H1 (cell line): Measurements from ENCODE around the gene MMP19. TPM values are rescaled to one million over a fixed set of nuclear protein-coding genes. Genes with fewer than 3 reads are reported as not detected.

Experiments
- CTCF ChIA-PET: fragments of 300-600 bp; sonication (Branson Sonifier 250); formaldehyde crosslinking; loops from one replicate; lab custom pipeline; 2021; ENCODE audit not compliant: partially characterized antibody; lab: Charles Lee
- POLR2A ChIA-PET: fragments of 300-600 bp; sonication (Branson Sonifier 250); formaldehyde crosslinking; loops from one replicate; lab custom pipeline; 2021; ENCODE audit warnings: inconsistent platforms; ENCODE audit not compliant: partially characterized antibody; lab: Charles Lee
- DNase-seq, 2 experiments: peaks; one replicate each; pipeline versions ENCODE4 v3.0.0 to v3.0.0-alpha.2; 2010 to 2022; ENCODE audit warnings: low spot score in 2 of 2, low read depth in 1 of 2, mixed read lengths in 1 of 2
- FAIRE-seq: peaks from 2 replicates; lab custom pipeline; 2011; peaks lifted over from hg19 to GRCh38; lab: Jason Lieb, UNC
- H2AFZ ChIP-seq: 2 replicates; pipeline ENCODE4 v1.8.1; 2012; ENCODE audit warnings: low read length, inconsistent platforms
- H2AK5ac ChIP-seq: 2 replicates; pipeline ENCODE4 v1.6.1; 2013; ENCODE audit warnings: low read depth, low read length
- H2BK120ac ChIP-seq: replicated peaks from 2 replicates; pipeline ENCODE3; 2013; ENCODE audit warnings: low read depth, low read length, inconsistent platforms
- H2BK12ac ChIP-seq: 2 replicates; pipeline ENCODE4 v1.6.1; 2013; ENCODE audit warnings: low read depth, low read length
- H2BK15ac ChIP-seq: 2 replicates; pipeline ENCODE4 v1.6.1; 2013; ENCODE audit warnings: low read length
- H2BK20ac ChIP-seq: 2 replicates; pipeline ENCODE4 v1.6.1; 2013; ENCODE audit warnings: low read length
- H2BK5ac ChIP-seq: 2 replicates; pipeline ENCODE4 v1.6.1; 2013; ENCODE audit warnings: low read depth, low read length
- H3K14ac ChIP-seq: 2 replicates; pipeline ENCODE4 v1.6.1; 2013; ENCODE audit warnings: inconsistent platforms; ENCODE audit not compliant: insufficient read length
- H3K18ac ChIP-seq: 2 replicates; pipeline ENCODE4 v1.6.1; 2013; ENCODE audit warnings: low read length; ENCODE audit errors: extremely low read depth
- H3K23ac ChIP-seq: 2 replicates; pipeline ENCODE4 v1.6.1; 2013; ENCODE audit warnings: inconsistent platforms; ENCODE audit not compliant: insufficient read length
- H3K23me2 ChIP-seq: 2 replicates; pipeline ENCODE4 v1.6.1; 2013; ENCODE audit warnings: low read depth, low read length
- H3K27ac ChIP-seq: 2 replicates; pipeline ENCODE4 v1.6.1; 2011; ENCODE audit warnings: low read depth, low read length, inconsistent platforms
- H3K27me3 ChIP-seq, 4 experiments: replicated peaks in 1 of 4; 1 replicate in 1 of 4; 2 replicates in 3 of 4; pipeline versions ENCODE4 v1.6.1 to v1.8.1; 2011 to 2013; ENCODE audit warnings: low read length in 3 of 4, mild to moderate bottlenecking in 3 of 4, inconsistent platforms in 2 of 4, mixed read lengths in 2 of 4, moderate library complexity in 1 of 4; ENCODE audit not compliant: control insufficient read depth in 3 of 4, insufficient read depth in 3 of 4; ENCODE audit errors: extremely low read depth in 1 of 4
- H3K36me3 ChIP-seq, 4 experiments: 2 replicates each; pipeline versions ENCODE4 v1.6.1 to v1.8.1; 2011 to 2013; ENCODE audit warnings: mild to moderate bottlenecking in 4 of 4, low read length in 3 of 4, moderate library complexity in 2 of 4, control low read depth in 1 of 4, inconsistent platforms in 1 of 4; ENCODE audit not compliant: insufficient read depth in 4 of 4, control insufficient read depth in 2 of 4
- H3K4ac ChIP-seq: replicated peaks from 2 replicates; pipeline ENCODE3; 2013; ENCODE audit warnings: low read length, low read depth, mixed read lengths, inconsistent platforms; ENCODE audit not compliant: insufficient read length
- H3K4me1 ChIP-seq, 4 experiments: replicated peaks in 1 of 4; 1 replicate in 1 of 4; 2 replicates in 3 of 4; pipeline versions ENCODE4 v1.6.1 to v1.8.1; 2011 to 2013; ENCODE audit warnings: low read length in 3 of 4, inconsistent platforms in 2 of 4, mixed read lengths in 1 of 4; ENCODE audit not compliant: insufficient read depth in 4 of 4, control insufficient read depth in 3 of 4
- H3K4me2 ChIP-seq, 2 experiments: 2 replicates each; pipeline versions ENCODE4 v1.6.1 to v1.8.1; 2011 to 2013; ENCODE audit warnings: low read depth in 2 of 2, low read length in 2 of 2, control low read depth in 1 of 2, inconsistent platforms in 1 of 2, mild to moderate bottlenecking in 1 of 2; ENCODE audit not compliant: insufficient read depth in 1 of 2
- H3K4me3 ChIP-seq, 4 experiments: fragments of 200-600, 300-600 bp in 1 of 4; sonication (generic), shearing (Covaris generic), sonication (Bioruptor Twin) in 1 of 4; 2 replicates each; pipeline versions ENCODE4 v1.5.1 to v1.8.1; 2011 to 2016; ENCODE audit warnings: low read length in 4 of 4, low read depth in 3 of 4, control low read depth in 2 of 4, inconsistent platforms in 2 of 4, mild to moderate bottlenecking in 2 of 4, mixed read lengths in 1 of 4, moderate library complexity in 1 of 4; ENCODE audit not compliant: insufficient read depth in 2 of 4; ENCODE audit errors: extremely low read depth in 1 of 4
- H3K56ac ChIP-seq: replicated peaks from 2 replicates; pipeline ENCODE3; 2013; ENCODE audit warnings: low read depth, mild to moderate bottlenecking, mixed read lengths, low read length, inconsistent platforms; ENCODE audit not compliant: insufficient read length
- H3K79me1 ChIP-seq: 2 replicates; pipeline ENCODE4 v1.6.1; 2013; ENCODE audit warnings: low read depth, low read length, control low read depth
- H3K79me2 ChIP-seq, 2 experiments: 2 replicates each; pipeline versions ENCODE4 v1.6.1 to v1.8.1; 2012 to 2013; ENCODE audit warnings: low read length in 2 of 2, mild to moderate bottlenecking in 2 of 2, inconsistent platforms in 1 of 2; ENCODE audit not compliant: insufficient read depth in 2 of 2, control insufficient read depth in 1 of 2
- H3K9ac ChIP-seq, 4 experiments: replicated peaks in 1 of 4; 1 replicate in 1 of 4; 2 replicates in 3 of 4; pipeline versions ENCODE4 v1.6.1 to v1.8.1; 2011 to 2013; ENCODE audit warnings: low read depth in 3 of 4, low read length in 3 of 4, control low read depth in 2 of 4, mild to moderate bottlenecking in 2 of 4, moderate library complexity in 2 of 4, inconsistent platforms in 1 of 4; ENCODE audit errors: extremely low read depth in 1 of 4
- H3K9me3 ChIP-seq, 2 experiments: 2 replicates each; pipeline versions ENCODE4 v1.6.1 to v1.8.1; 2012 to 2013; ENCODE audit warnings: mild to moderate bottlenecking in 2 of 2, moderate library complexity in 2 of 2, control low read depth in 1 of 2, inconsistent platforms in 1 of 2, low read depth in 1 of 2, low read length in 1 of 2, mixed read lengths in 1 of 2; ENCODE audit not compliant: insufficient read depth in 2 of 2
- H4K20me1 ChIP-seq, 2 experiments: replicated peaks in 1 of 2; 2 replicates each; pipeline versions ENCODE3 to v1.8.1; 2011 to 2013; ENCODE audit warnings: inconsistent platforms in 2 of 2, low read length in 2 of 2, mild to moderate bottlenecking in 1 of 2; ENCODE audit not compliant: insufficient read depth in 2 of 2, control insufficient read depth in 1 of 2
- H4K5ac ChIP-seq: 2 replicates; pipeline ENCODE4 v1.6.1; 2013; ENCODE audit warnings: low read length, low read depth, mixed read lengths, inconsistent platforms; ENCODE audit not compliant: insufficient read length
- H4K8ac ChIP-seq: 2 replicates; pipeline ENCODE4 v1.8.0; 2013; ENCODE audit warnings: mild to moderate bottlenecking, moderate library complexity, low read length, inconsistent platforms; ENCODE audit not compliant: insufficient read depth; ENCODE audit errors: extremely low read depth
- H4K91ac ChIP-seq: replicated peaks from 2 replicates; pipeline ENCODE3; 2013; ENCODE audit warnings: low read length, mixed read lengths, inconsistent platforms; ENCODE audit not compliant: insufficient read length
- CBX8 ChIP-seq: fragments of 300-800, 300-1000 bp; sonication (generic); IDR thresholded peaks from 2 replicates; pipeline ENCODE4 v1.7.1; 2016; ENCODE audit warnings: low read depth, low read length, borderline replicate concordance
- RFX5 ChIP-seq: IDR thresholded peaks from 2 replicates; pipeline ENCODE4 v1.6.1; 2011; ENCODE audit warnings: low read depth, low read length, improper control_type of control experiment, borderline replicate concordance
- RNF2 ChIP-seq: fragments of 200-900, 300-1000 bp; sonication (generic); IDR thresholded peaks from 2 replicates; pipeline ENCODE4 v1.7.1; 2016; ENCODE audit warnings: borderline replicate concordance, low read depth, mild to moderate bottlenecking, antibody characterized with exemption, low read length; ENCODE audit not compliant: poor library complexity, severe bottlenecking; ENCODE audit errors: missing control alignments
- ZNF274 ChIP-seq: IDR thresholded peaks from 2 replicates; pipeline ENCODE4 v1.7.0; 2012; ENCODE audit warnings: low read length, borderline replicate concordance; ENCODE audit errors: extremely low read depth
- WGBS, 2 experiments: shearing (Covaris generic) in 1 of 2; methylation state at CpG; one replicate each; pipeline versions ENCODE4 v1.1.6 to v1.1.7; 2013 to 2015; ENCODE audit warnings: low lambda C conversion rate in 2 of 2, mixed read lengths in 2 of 2, inconsistent platforms in 1 of 2, low coverage in 1 of 2, missing lambda C conversion rate in 1 of 2; ENCODE audit not compliant: insufficient replicate concordance in 2 of 2, insufficient coverage in 1 of 2, insufficient read length in 1 of 2; ENCODE audit errors: extremely low coverage in 1 of 2, missing lambda C conversion rate in 1 of 2; 5-methylcytosine and 5-hydroxymethylcytosine counted together
- polyA plus RNA-seq, 7 experiments: library from polyadenylated mRNA; depleted of rRNA in 3 of 7; stranded (reverse) in 5 of 7; unstranded in 2 of 7; fragments of >200 nt in 5 of 7; fragments of 200-250 nt in 2 of 7; gene quantifications; 1 replicate in 5 of 7; 2 replicates in 1 of 7; 4 replicates in 1 of 7; pipeline versions ENCODE4 v1.2.1 to v1.2.3, GENCODE V29; 2011 to 2013; ENCODE audit warnings: missing spikeins in 2 of 7, mixed read lengths in 2 of 7
- total RNA-seq: library from RNA; stranded (reverse); fragmentation: NEBNext Ultra II Directional; extraction: Animal tissue kit (Norgen Biotek cat#: 25700); gene quantifications from 2 replicates; pipeline ENCODE4 v1.2.1, GENCODE V29; 2021
- TF ChIP-seq, protein P1 (sequence below): IDR thresholded peaks from 2 replicates; pipeline ENCODE4 v1.6.1; 2012; ENCODE audit warnings: inconsistent platforms

MMP19 gene
- total and polyA plus RNA-seq, 2 of the 8 experiments (the other 6 are each of a cell fraction or from before 2014, with no cell fraction given): 2.7 to 3.3 TPM

- 42% methylated on average over 1 of the region's 1 CpG; no CpG with 5 or more reads in 1 of the 2 experiments for WGBS, 2 experiments
- CTCF ChIA-PET: no interaction called here
Observed at GRCh38 chr12:55852740-55853139, 10.0 kb upstream of the MMP19 start.

More at GRCh38 chr12:55852740-55853139, 10.0 kb upstream of the MMP19 start:
- H4K91ac ChIP-seq: no peak overlapping the region
- no peak overlapping the region for H3K4me2 ChIP-seq
- no peaks in the 10 kb centered on the region for H3K9me3 ChIP-seq
- H2BK20ac ChIP-seq: no peak overlapping the region
- H2AFZ ChIP-seq: no peak overlapping the region
- H4K8ac ChIP-seq: no peak overlapping the region
- H3K79me2 ChIP-seq: no peaks in the 10 kb centered on the region
- H2AK5ac ChIP-seq: no peak overlapping the region
- H3K23me2 ChIP-seq: no peaks in the 10 kb centered on the region
- no peak overlapping the region for H3K27ac ChIP-seq
- no peak overlapping the region for H3K4me3 ChIP-seq
- no peak overlapping the region for H3K14ac ChIP-seq
- H3K9ac ChIP-seq: no peak overlapping the region
- DNase-seq: no peak
- H3K4ac ChIP-seq: no peak overlapping the region
- H2BK5ac ChIP-seq: no peak overlapping the region
- no peak for TF ChIP-seq CBX8
- TF ChIP-seq, protein P1, sequence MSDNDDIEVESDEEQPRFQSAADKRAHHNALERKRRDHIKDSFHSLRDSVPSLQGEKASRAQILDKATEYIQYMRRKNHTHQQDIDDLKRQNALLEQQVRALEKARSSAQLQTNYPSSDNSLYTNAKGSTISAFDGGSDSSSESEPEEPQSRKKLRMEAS: no peak
- TF ChIP-seq ZNF274: no peak
- no peak for TF ChIP-seq RFX5
- no peak for TF ChIP-seq RNF2
- TF ChIP-seq, all 59 proteins: peak for 0
- no peaks in the 10 kb centered on the region; a peak in 1 of 7 replicates for H3K4me1 ChIP-seq
- H3K56ac ChIP-seq: no peak overlapping the region
- H3K27me3 ChIP-seq: no peaks in the 10 kb centered on the region
- POLR2A ChIA-PET: no interaction called here
- no peak for FAIRE-seq
- no peaks in the 10 kb centered on the region for H4K20me1 ChIP-seq
- no peak overlapping the region for H3K18ac ChIP-seq
- no peak overlapping the region for H2BK120ac ChIP-seq
- H2BK12ac ChIP-seq: no peak overlapping the region
- no peak overlapping the region for H3K23ac ChIP-seq
- H3K36me3 ChIP-seq: no peaks in the 10 kb centered on the region
- H3K79me1 ChIP-seq: no peaks in the 10 kb centered on the region
- H2BK15ac ChIP-seq: no peak overlapping the region
- H4K5ac ChIP-seq: no peak overlapping the region
